Measurements from ENCODE around the gene FBXL7. TPM values are rescaled to one million over a fixed set of nuclear protein-coding genes. Genes with fewer than 3 reads are reported as not detected.

Gene FBXL7
- total RNA-seq, 4 donors from 2014 or later, result 14.2 to 32.1 (median 24.9) TPM

DNA sequence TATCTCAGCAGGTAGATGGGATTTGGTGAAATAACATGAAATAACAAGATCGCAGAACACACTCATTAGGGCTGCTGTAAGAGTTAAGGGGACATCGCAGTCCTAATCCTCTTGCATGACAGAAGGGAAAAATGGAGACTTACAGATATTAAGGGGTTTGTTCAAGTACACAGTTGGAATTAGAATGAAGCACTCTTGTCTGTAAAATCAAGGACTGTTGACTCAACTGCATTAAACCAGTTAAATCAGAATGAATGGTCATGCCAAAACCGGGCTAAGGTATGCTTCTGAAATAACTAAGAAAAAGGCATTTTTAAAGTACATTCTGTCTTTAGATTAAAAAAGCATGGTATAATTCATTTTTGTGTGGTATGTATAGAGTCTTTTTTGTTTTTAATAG is 95.9 kb downstream of the FBXL7 start:
- Histone ChIP-seq H3K36me3 (no peaks in the 10 kb centered on the region), H3K27me3 (no peaks in the 10 kb centered on the region), H3K4me1 (no peaks in the 10 kb centered on the region), H3K4me3 (no peak overlapping the region), H3K27ac (no peak overlapping the region), H3K9me3 (no peaks in the 10 kb centered on the region)
- 67 to 95% methylated on average over 3 of the region's 3 CpGs for WGBS, 2 donors (ENCODE audit: low coverage in 1 of 2)
- no peak for ATAC-seq
- TF ChIP-seq EP300 (IDR thresholded peaks at IDR 0.05) (no peak), POLR2AphosphoS5 (IDR thresholded peaks at IDR 0.05) (no peak), POLR2A (IDR thresholded peaks at IDR 0.05) (no peak)
- TF ChIP-seq, protein P1, sequence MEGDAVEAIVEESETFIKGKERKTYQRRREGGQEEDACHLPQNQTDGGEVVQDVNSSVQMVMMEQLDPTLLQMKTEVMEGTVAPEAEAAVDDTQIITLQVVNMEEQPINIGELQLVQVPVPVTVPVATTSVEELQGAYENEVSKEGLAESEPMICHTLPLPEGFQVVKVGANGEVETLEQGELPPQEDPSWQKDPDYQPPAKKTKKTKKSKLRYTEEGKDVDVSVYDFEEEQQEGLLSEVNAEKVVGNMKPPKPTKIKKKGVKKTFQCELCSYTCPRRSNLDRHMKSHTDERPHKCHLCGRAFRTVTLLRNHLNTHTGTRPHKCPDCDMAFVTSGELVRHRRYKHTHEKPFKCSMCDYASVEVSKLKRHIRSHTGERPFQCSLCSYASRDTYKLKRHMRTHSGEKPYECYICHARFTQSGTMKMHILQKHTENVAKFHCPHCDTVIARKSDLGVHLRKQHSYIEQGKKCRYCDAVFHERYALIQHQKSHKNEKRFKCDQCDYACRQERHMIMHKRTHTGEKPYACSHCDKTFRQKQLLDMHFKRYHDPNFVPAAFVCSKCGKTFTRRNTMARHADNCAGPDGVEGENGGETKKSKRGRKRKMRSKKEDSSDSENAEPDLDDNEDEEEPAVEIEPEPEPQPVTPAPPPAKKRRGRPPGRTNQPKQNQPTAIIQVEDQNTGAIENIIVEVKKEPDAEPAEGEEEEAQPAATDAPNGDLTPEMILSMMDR (IDR thresholded peaks at IDR 0.05), result no peak

DNA sequence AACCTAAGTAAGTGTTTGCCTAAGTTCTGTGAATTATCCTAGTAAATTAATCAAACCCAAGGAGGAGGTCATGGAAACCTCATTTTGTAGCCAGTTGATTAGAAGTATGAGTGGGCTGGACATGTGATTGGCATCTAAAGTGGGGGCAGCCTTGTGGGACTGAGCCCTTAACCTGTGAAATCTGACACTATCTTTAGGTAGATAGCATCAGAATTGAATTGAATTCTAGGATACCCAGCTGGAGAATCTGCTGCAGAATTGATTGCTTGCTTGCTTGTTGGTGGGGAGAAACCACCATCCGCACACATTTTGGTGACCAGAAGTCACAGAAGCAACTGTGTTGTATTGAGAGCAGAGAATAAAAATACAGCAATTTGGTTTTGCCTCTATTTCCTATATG is 97.0 kb downstream of the FBXL7 start:
- H3K36me3 ChIP-seq, result no peaks in the 10 kb centered on the region
- no peak overlapping the region for H3K4me3 ChIP-seq
- no peaks in the 10 kb centered on the region for H3K27me3 ChIP-seq
- H3K9me3 ChIP-seq, result no peaks in the 10 kb centered on the region
- H3K27ac ChIP-seq, result no peak overlapping the region
- WGBS, 2 donors (ENCODE audit: low coverage in 1 of 2), result 90 to 100% methylated on average over 1 of the region's 1 CpG
- H3K4me1 ChIP-seq, result no peaks in the 10 kb centered on the region
- no peak for TF ChIP-seq POLR2A (IDR thresholded peaks at IDR 0.05)
- no peak for ATAC-seq

DNA sequence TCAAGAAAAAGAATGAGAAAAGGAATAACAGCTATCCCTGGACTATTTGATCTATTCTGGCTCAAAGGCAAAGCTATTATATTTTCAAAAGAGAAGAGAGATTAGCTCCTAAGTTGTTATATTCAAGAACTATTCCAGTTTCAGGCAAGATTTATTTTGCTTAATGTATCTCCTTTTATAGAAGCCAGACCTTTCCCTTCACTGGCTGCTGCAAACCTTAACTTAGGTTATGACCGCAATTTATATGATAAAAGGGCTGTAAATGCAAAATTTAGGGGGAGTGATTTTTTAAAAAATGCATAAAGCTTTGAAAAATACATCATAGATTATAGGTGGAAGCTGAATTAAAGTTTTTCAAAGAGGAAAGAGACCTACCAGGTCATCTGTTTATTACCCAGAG is 97.8 kb downstream of the FBXL7 start:
- Histone ChIP-seq H3K4me1 (no peaks in the 10 kb centered on the region), H3K27ac (no peak overlapping the region), H3K27me3 (no peaks in the 10 kb centered on the region), H3K4me3 (no peak overlapping the region), H3K9me3 (no peaks in the 10 kb centered on the region), H3K36me3 (no peaks in the 10 kb centered on the region)
- ATAC-seq, result no peak
- TF ChIP-seq, protein P1 (IDR thresholded peaks at IDR 0.05), result no peak
- no peak for TF ChIP-seq EP300 (IDR thresholded peaks at IDR 0.05)
- no peak for TF ChIP-seq POLR2A (IDR thresholded peaks at IDR 0.05)
- TF ChIP-seq POLR2AphosphoS5 (IDR thresholded peaks at IDR 0.05), result no peak
- 33 to 93% methylated on average over 1 of the region's 1 CpG for WGBS, 2 donors (ENCODE audit: low coverage in 1 of 2)

DNA sequence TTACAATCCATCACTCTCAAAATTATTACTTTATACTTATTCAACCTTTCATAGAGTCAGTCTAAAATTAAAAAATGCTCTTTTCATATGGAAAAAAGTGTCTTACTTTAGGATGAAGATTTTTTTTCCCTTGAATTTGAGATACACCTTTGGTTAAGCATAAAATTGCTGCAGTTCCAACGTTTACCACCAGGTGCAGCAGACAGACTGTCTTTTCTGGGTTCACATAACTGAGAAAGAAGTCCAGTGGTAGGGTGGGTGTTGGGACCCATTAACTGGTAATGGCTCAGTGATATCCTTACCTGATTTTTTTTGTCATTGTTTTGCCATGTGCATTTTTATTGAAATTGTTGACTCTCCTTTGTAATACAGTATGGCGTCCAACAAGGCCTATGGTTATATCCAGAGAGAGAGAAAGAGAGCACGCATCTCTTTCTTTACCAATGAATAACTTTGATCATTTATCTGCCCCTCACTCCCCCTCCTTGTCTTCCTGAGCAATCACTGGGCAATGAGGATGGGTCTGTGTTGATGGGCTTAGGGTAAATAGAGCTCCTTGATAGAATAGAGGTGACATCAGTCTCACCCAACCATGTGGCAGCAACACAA is 98.4 kb downstream of the FBXL7 start:
- Histone ChIP-seq H3K27me3 (no peaks in the 10 kb centered on the region), H3K9me3 (no peaks in the 10 kb centered on the region), H3K4me1 (no peaks in the 10 kb centered on the region), H3K36me3 (no peaks in the 10 kb centered on the region), H3K4me3 (no peak overlapping the region), H3K27ac (no peak overlapping the region)
- TF ChIP-seq EP300 (IDR thresholded peaks at IDR 0.05), result no peak
- TF ChIP-seq, protein P1 (IDR thresholded peaks at IDR 0.05), result peak in 3 of 4 experiments; percentile 8 to 42 (median 29)
- WGBS, 2 donors (ENCODE audit: low coverage in 1 of 2), result 56 to 75% methylated on average over 2 to 3 of the region's 3 CpGs
- ATAC-seq, result no peak

DNA sequence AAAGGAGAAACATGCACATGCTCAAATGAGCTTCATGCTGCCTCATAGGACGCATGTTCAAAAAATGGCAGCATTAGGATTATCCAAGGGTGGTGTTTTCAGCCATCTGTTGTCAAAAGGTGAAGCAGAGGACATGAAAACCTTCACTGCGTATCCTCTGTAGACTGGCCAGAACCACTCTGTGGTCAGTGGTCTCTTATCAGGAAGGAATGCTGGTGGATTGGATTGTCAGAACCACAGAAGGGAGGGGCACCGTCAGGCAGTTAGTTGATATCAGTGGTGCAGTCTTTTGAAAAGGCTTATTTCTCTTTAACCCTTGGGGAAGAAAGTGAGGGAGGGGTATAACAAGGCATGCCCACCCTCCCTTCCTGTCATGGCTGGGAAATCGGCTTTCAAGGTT is 100.1 kb downstream of the FBXL7 start:
- Histone ChIP-seq H3K27ac (no peak overlapping the region), H3K9me3 (no peaks in the 10 kb centered on the region), H3K4me1 (no peaks in the 10 kb centered on the region), H3K27me3 (no peaks in the 10 kb centered on the region), H3K36me3 (no peaks in the 10 kb centered on the region), H3K4me3 (no peak overlapping the region)
- WGBS, 2 donors (ENCODE audit: low coverage in 1 of 2), result 95 to 98% methylated on average over 2 to 4 of the region's 4 CpGs
- no peak for TF ChIP-seq EP300 (IDR thresholded peaks at IDR 0.05)
- no peak for TF ChIP-seq POLR2AphosphoS5 (IDR thresholded peaks at IDR 0.05)
- TF ChIP-seq POLR2A (IDR thresholded peaks at IDR 0.05), result no peak
- TF ChIP-seq, protein P1 (IDR thresholded peaks at IDR 0.05), result no peak
- no peak for ATAC-seq
